DOHH2 (cell line): ENCODE results near the gene RPS14.

Experiments used
- CTCF ChIP-seq: fragments of 200-600 bp; sonication (generic); IDR thresholded peaks from one replicate; pipeline ENCODE4 v1.5.1; 2014; ENCODE audit warnings: antibody characterized with exemption, mild to moderate bottlenecking, low read depth, low read length; ENCODE audit not compliant: poor library complexity, severe bottlenecking
- EZH2phosphoT487 ChIP-seq: fragments of 200-600 bp; sonication (generic); IDR thresholded peaks from 2 replicates; pipeline ENCODE4 v1.6.1; 2017; ENCODE audit warnings: borderline replicate concordance, mild to moderate bottlenecking, antibody characterized with exemption, low read length, moderate library complexity, mixed read lengths

DNA sequence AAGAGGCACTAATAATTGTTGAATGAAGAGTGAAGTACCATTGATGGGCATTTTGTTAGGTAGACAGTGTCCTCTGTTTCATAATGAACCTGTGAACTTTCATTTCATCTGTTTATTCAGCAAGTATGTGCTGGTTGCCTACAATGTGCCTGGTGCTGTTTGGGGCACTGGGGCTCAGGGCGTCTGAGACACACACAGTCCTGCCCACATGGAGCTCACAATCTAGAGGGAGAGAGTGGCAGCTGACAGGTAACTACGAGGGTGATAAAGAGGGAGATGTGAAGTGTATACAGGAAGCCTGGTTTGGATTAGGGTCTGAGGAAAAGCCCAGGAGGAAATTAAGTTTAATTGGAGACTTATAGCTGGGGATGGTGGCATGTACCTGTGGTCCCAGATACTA is 29.9 kb upstream of the RPS14 start:
- TF ChIP-seq CTCF (no peak), EZH2phosphoT487 (no peak)
